B cell (primary cell): ENCODE results near the gene PLCB1. TPM values are rescaled to one million over a fixed set of nuclear protein-coding genes. Genes with fewer than 3 reads are reported as not detected.

Experiments
- ATAC-seq: fragments of 200-7000 bp; cut with Tn5 transposase; one replicate; pipeline ENCODE4 v1.10.0; 2021; ENCODE audit warnings: low read depth, mild to moderate bottlenecking, moderate number of reproducible peaks, moderate library complexity
- CTCF ChIA-PET: fragments of 350-600 bp; sonication (Branson Sonifier 250); formaldehyde crosslinking; loops from one replicate; lab custom pipeline; 2021; ENCODE audit warnings: antibody characterized with exemption, inconsistent platforms; lab: Charles Lee
- POLR2A ChIA-PET: fragments of 350-600 bp; sonication (Branson Sonifier 250); formaldehyde crosslinking; loops from one replicate; lab custom pipeline; 2021; ENCODE audit warnings: antibody characterized with exemption; lab: Charles Lee
- DNase-seq: peaks from one replicate; pipeline ENCODE4 v3.0.0; 2013
- H2AFZ ChIP-seq: 2 replicates; pipeline ENCODE4 v1.6.1; 2012; ENCODE audit warnings: mild to moderate bottlenecking, low read depth, low read length; ENCODE audit not compliant: insufficient read depth, poor library complexity, severe bottlenecking
- H3K27ac ChIP-seq, 2 donors: 1 replicate in 1 of 2; 2 replicates in 1 of 2; pipeline ENCODE4 v1.5.1; 2012 to 2013; ENCODE audit warnings: low read length in 2 of 2, mild to moderate bottlenecking in 2 of 2, moderate library complexity in 1 of 2
- H3K27me3 ChIP-seq, 4 experiments: fragments of 200-600 bp in 1 of 4; sonication (generic) in 1 of 4; replicated peaks in 1 of 4; 1 replicate in 2 of 4; 2 replicates in 2 of 4; pipeline versions ENCODE4 v1.6.1 to v1.7.0; 2013 to 2016; ENCODE audit warnings: low read length in 3 of 4, mild to moderate bottlenecking in 2 of 4, mixed read lengths in 1 of 4, moderate library complexity in 1 of 4; ENCODE audit not compliant: insufficient read depth in 4 of 4, control insufficient read depth in 3 of 4; ENCODE audit errors: control extremely low read depth in 1 of 4
- H3K36me3 ChIP-seq, 2 experiments: replicated peaks in 1 of 2; 1 replicate in 1 of 2; 2 replicates in 1 of 2; pipeline versions ENCODE4 v1.6.1 to v1.7.1; 2013; ENCODE audit warnings: low read length in 1 of 2; ENCODE audit not compliant: insufficient read depth in 2 of 2, control insufficient read depth in 1 of 2; ENCODE audit errors: control extremely low read depth in 1 of 2, extremely low read depth in 1 of 2
- H3K4me1 ChIP-seq, 2 donors: fragments of 200-600 bp in 1 of 2; sonication (generic) in 1 of 2; 1 replicate in 1 of 2; 2 replicates in 1 of 2; pipeline versions ENCODE4 v1.5.1 to v1.6.1; 2013 to 2017; ENCODE audit warnings: low read length in 2 of 2; ENCODE audit not compliant: control insufficient read depth in 2 of 2, insufficient read depth in 2 of 2
- H3K4me2 ChIP-seq: replicated peaks from 2 replicates; pipeline ENCODE3; 2012; ENCODE audit warnings: mild to moderate bottlenecking, low read depth, low read length; ENCODE audit not compliant: poor library complexity, severe bottlenecking
- H3K4me3 ChIP-seq, 5 experiments: fragments of 200-600 bp in 1 of 5; sonication (generic) in 1 of 5; 1 replicate in 3 of 5; 2 replicates in 2 of 5; pipeline versions ENCODE4 v1.5.1 to v1.7.0; 2011 to 2016; ENCODE audit warnings: low read length in 4 of 5, mild to moderate bottlenecking in 4 of 5, low read depth in 2 of 5, control low read depth in 1 of 5, moderate library complexity in 1 of 5; ENCODE audit not compliant: insufficient read depth in 1 of 5; ENCODE audit errors: control extremely low read depth in 1 of 5, extremely low read depth in 1 of 5
- H3K79me2 ChIP-seq: fragments of 200-600 bp; sonication (generic); one replicate; pipeline ENCODE4 v1.6.0; 2016; ENCODE audit warnings: low read length; ENCODE audit not compliant: control insufficient read depth, insufficient read depth
- H3K9ac ChIP-seq: fragments of 200-600 bp; sonication (generic); 2 replicates; pipeline ENCODE4 v1.6.1; 2017; ENCODE audit warnings: mild to moderate bottlenecking, low read length, moderate library complexity
- H3K9me3 ChIP-seq, 3 donors: one replicate each; pipeline versions ENCODE4 v1.6.1 to v1.7.1; 2013; ENCODE audit warnings: low read length in 2 of 3; ENCODE audit not compliant: control insufficient read depth in 2 of 3, insufficient read depth in 1 of 3; ENCODE audit errors: control extremely low read depth in 1 of 3
- H4K20me1 ChIP-seq: 2 replicates; pipeline ENCODE4 v1.6.0; 2012; ENCODE audit warnings: mild to moderate bottlenecking, low read length; ENCODE audit not compliant: insufficient read depth, control insufficient read depth, poor library complexity, severe bottlenecking
- H3K27ac Mint-ChIP-seq: one replicate; pipeline ENCODE4 v1.8.0; 2021; ENCODE audit warnings: mixed read lengths
- H3K27me3 Mint-ChIP-seq: one replicate; pipeline ENCODE4 v1.8.0; 2021; ENCODE audit warnings: mixed read lengths
- H3K4me1 Mint-ChIP-seq: one replicate; pipeline ENCODE4 v1.8.0; 2021; ENCODE audit warnings: mixed read lengths
- H3K4me3 Mint-ChIP-seq: one replicate; pipeline ENCODE4 v1.8.0; 2021; ENCODE audit warnings: mixed read lengths
- H3K9me3 Mint-ChIP-seq: one replicate; pipeline ENCODE4 v1.8.0; 2022; ENCODE audit warnings: mixed read lengths; ENCODE audit not compliant: insufficient read depth
- CTCF ChIP-seq: fragments of 200-600 bp; IDR thresholded peaks from one replicate; pipeline ENCODE4 v1.8.0; 2022; ENCODE audit warnings: antibody characterized with exemption, mild to moderate bottlenecking
- EZH2 ChIP-seq: IDR thresholded peaks from 2 replicates; pipeline ENCODE4 v1.6.1; 2012; ENCODE audit warnings: borderline replicate concordance, low read depth, mild to moderate bottlenecking, moderate library complexity, low read length; ENCODE audit not compliant: insufficient read depth, poor library complexity, severe bottlenecking
- WGBS: methylation state at CpG from one replicate; pipeline ENCODE4 v1.1.5; 2013; ENCODE audit warnings: missing lambda C conversion rate; ENCODE audit not compliant: insufficient coverage; 5-methylcytosine and 5-hydroxymethylcytosine counted together
- intact Hi-C: fragments of 100-400 bp; cut with micrococcal nuclease; formaldehyde crosslinking; loops from one replicate; pipeline ENCODE4 v1.10.0; 2022
- polyA plus RNA-seq: library from polyadenylated mRNA; depleted of rRNA; stranded (reverse); fragments of >200 nt; gene quantifications from 2 replicates; pipeline ENCODE4 v1.2.3, GENCODE V29; 2012
- total RNA-seq, 2 donors: library from RNA; stranded (reverse); fragments of 120-200 nt in 1 of 2; gene quantifications; 1 replicate in 1 of 2; 2 replicates in 1 of 2; pipeline versions ENCODE4 v1.2.3 to v1.2.4, GENCODE V29; 2013 to 2022

The PLCB1 gene
- total and polyA plus RNA-seq, 2 donors (not counting 1 experiment from before 2014, with no cell fraction given), result 0.18 to 0.47 TPM

- no peaks in the 10 kb centered on the region for H3K36me3 ChIP-seq
- Mint-ChIP-seq H3K9me3 (no peaks in the 10 kb centered on the region), H3K27ac (no peak overlapping the region), H3K4me1 (peaks cover 5% of the 10 kb centered on the region), H3K4me3 (no peak overlapping the region), H3K27me3 (no peaks in the 10 kb centered on the region)
- POLR2A ChIA-PET, result no interaction called here
- H3K9me3 ChIP-seq, result peaks cover 0 to 2% (median 0%) of the 10 kb centered on the region in 3 donors
- intact Hi-C loops, result no loop called here
- H3K79me2 ChIP-seq, result no peaks in the 10 kb centered on the region
- H3K4me2 ChIP-seq, result no peak overlapping the region
- CTCF ChIA-PET, result no interaction called here
- 100% methylated on average over 1 of the region's 1 CpG for WGBS
- ATAC-seq (no peak), DNase-seq (no peak)
- H4K20me1 ChIP-seq, result no peaks in the 10 kb centered on the region
- no peaks in the 10 kb centered on the region for H3K27me3 ChIP-seq
- H3K27ac ChIP-seq, result no peak overlapping the region
- H3K4me1 ChIP-seq, result no peaks in the 10 kb centered on the region
- no peak overlapping the region for H3K9ac ChIP-seq
- TF ChIP-seq CTCF (no peak), EZH2 (no peak)
- H2AFZ ChIP-seq, result no peak overlapping the region
- no peak overlapping the region for H3K4me3 ChIP-seq
Observed at GRCh38 chr20:8246153-8246552, 114.1 kb downstream of the PLCB1 start.

- no peaks in the 10 kb centered on the region for H3K9me3 Mint-ChIP-seq
- CTCF ChIA-PET, result no interaction called here
- H3K27me3 ChIP-seq, result no peaks in the 10 kb centered on the region
- H3K4me2 ChIP-seq, result no peak overlapping the region
- no peaks in the 10 kb centered on the region for H3K79me2 ChIP-seq
- no peak overlapping the region for H2AFZ ChIP-seq
- intact Hi-C loops, result no loop called here
- H3K4me3 ChIP-seq, result no peak overlapping the region
- no peak overlapping the region for H3K27ac Mint-ChIP-seq
- no peak overlapping the region for H3K27ac ChIP-seq
- no peak overlapping the region for H3K4me3 Mint-ChIP-seq
- DNase-seq (no peak), ATAC-seq (no peak)
- no peaks in the 10 kb centered on the region for H3K27me3 Mint-ChIP-seq
- WGBS, result no CpG with 5 or more reads among the region's 1 CpG
- peaks cover 5% of the 10 kb centered on the region for H3K4me1 Mint-ChIP-seq
- TF ChIP-seq CTCF (no peak), EZH2 (no peak)
- H3K9me3 ChIP-seq, result peaks cover 0 to 2% (median 0%) of the 10 kb centered on the region in 3 donors
- no peak overlapping the region for H3K9ac ChIP-seq
- no peaks in the 10 kb centered on the region for H3K4me1 ChIP-seq
- no peaks in the 10 kb centered on the region for H3K36me3 ChIP-seq
- POLR2A ChIA-PET, result no interaction called here
- no peaks in the 10 kb centered on the region for H4K20me1 ChIP-seq
Observed at GRCh38 chr20:8246716-8247115, 114.7 kb downstream of the PLCB1 start.
